SK-N-DZ (cell line): ENCODE measurements around the gene ARHGAP8.
A peak's percentile ranks its signal among the peaks of the same experiment; 100 is the strongest.
"Not testable (repeated sequence)": the region's sequence is repeated elsewhere in the genome, so short reads cannot be mapped to it uniquely, and the experiment has no call there.

Experiments
- DNase-seq: peaks from one replicate; pipeline ENCODE4 v3.0.0-alpha.2; 2015; ENCODE audit warnings: low spot score

Gene ARHGAP8

DNA sequence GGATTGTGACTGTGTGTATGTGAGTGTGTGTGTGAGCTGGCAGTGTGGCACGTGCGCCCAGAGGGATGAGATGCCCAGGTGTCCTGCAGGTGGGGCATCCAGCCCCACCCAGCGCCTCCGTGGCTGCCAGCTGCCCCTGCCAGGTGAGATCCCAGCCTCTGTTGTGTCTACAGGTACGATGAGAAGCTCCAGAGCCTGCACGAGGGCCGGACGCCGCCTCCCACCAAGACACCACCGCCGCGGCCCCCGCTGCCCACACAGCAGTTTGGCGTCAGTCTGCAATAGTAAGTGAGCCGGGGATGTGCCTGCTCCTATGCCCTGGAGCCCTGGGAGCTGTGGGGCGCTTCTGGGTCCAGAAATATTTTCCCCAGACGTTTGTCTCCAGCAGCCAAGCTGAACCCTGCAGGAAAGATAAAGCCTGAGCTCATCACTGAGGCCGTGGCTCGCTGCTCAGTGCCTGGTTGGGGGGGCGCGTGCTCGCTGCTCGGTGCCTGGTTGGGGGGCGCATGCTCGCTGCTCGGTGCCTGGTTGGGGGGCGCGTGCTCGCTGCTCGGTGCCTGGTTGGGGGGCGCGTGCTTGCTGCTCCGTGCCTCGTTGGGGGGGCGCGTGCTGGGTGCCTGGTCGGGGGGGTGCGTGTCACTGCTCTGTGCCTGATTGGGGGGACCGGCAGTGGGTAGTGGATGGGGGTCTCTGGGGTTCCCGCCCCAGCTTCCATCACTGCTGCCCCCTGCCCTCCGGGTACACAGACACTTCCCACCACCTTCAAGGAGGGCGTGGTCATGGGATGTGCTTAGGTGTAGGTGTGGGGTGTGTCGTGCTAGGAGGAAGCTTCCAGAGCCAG, 73.2 kb downstream of the ARHGAP8 start:
- DNase-seq, result no peak

DNA sequence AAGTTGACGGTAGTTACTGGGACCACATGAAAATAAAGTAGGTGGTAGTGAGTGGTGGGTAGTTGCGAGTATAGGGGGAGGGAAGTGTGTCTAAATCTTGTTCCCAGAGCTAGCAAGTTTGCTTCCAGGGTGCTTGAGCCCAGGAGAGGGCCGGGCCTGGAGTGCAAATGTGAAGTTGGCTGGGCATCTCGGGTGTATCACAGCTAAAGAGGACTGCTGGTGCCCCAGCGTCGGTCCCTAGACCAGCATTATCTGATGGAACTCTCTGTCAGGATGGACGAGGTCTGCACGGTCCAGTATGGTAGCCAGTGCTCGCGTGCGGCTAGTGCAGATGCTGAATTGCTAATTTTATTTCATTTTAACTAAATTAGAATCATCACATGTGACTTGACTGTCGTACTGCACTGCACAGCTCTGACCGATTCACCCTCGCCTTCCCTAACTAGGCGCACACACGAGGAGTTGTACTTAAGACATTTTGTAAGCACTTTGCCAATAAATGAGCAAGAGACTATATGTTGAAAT, 75.4 kb downstream of the ARHGAP8 start:
- DNase-seq, result peak; percentile 64

DNA sequence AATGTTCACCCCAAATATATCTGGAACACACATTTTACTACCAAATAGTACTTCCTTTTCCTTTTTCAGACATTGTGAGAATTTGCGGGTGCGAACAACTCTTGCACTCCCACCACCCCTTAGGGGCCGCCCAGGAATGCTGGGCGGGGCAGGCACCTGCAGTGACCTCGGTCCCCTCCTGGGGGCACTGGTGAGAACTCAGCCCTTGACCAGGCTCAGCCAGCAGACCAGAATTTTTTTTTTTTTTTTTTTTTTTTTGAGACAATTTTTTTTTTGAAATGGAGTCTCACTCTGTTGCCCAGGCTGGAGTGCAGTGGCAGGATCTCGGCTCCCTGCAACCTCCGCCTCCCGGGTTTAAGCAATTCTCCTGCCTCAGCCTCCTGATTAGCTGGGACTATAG, 75.8 kb downstream of the ARHGAP8 start:
- peak; percentile 59 for DNase-seq

DNA sequence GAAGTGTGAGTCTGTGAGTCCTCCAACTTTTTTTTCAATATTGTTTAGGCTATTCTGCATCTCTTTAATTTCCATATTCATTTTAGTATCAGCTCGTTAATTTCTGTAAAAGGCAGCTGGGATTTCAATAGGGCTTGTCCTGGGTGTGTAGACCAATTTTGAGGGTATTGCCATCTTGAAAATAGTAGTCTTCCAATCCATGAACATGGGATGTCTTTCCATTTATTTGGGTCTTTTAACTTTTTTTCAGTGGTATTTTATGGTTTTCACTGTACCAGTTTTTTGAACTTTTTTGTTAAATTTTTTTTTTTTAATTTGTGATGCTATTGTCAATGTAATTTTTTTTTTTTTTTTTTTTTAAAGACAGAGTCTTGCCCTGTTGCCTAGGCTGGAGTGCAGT, 79.5 kb downstream of the ARHGAP8 start:
- DNase-seq, result no peak

DNA sequence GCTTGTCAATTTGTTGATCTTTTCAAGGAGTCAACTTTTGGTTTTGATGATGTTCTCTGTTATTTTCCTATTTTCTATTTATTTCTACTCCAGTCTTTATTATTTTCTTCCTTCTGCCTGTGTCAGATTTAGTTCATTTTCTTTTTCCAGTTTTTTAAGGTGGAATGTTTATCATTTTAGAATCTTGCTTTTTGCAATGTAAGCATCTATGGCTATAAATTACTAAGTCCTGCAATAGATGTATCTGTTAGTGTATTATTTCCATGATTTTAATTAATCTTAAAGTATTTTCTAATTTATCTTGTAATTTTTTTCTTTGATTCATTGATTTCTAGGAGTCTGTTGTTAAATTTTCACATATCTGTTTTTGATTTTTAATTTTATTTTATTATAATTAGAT, 81.7 kb downstream of the ARHGAP8 start:
- no peak for DNase-seq

DNA sequence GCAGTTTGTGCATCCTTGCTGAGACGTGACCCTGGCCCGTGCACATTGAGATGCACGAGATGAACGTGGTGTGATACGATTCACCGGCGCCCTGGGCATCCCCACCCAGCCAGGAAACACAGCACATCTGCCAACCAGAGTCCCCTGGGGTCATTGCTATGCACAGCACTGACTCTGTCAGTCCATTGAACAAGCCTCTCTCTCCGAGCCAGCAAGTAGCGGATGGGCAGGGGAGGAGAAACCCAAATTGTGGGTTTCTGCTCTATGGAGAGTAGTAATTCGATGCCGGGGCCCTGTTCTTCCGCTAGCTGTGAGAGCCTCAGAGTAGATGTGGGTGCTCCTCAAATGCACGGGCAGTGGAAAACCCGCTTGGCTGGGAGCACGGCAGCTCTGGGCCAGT, 85.1 kb downstream of the ARHGAP8 start:
- DNase-seq, result no peak

DNA sequence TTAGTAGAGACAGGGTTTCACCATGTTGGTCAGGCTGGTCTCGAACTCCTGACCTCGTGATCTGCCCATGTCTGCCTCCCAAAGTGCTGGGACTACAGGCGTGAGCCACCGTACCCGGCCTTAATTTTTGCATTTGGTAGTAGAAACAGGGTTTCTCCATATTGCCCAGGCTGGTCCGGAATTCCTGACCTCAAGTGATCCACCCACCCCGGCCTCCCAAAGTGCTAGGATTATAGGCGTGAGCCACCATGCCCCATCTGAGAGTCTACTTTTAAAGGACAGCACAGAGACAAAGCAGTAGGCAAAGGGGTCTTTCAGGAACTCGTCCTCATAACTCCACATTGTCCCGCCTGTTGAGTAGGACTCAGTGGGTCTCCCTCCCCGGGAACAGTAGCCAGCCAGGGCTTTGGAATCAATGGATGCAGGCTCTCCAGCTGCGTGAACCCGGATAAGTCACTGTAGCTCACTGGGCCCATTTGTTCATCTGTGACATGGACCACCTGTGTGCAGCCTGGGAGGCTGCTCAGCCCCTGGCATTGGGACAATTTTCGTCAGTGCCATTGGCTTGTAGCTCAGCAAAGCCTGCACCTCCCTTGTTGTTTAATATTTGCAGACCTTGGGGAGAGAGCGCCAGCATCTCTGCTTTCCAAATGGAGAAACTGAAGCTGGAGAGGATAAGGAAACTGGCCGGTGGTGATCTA, 86.1 kb downstream of the ARHGAP8 start:
- DNase-seq, result no peak

DNA sequence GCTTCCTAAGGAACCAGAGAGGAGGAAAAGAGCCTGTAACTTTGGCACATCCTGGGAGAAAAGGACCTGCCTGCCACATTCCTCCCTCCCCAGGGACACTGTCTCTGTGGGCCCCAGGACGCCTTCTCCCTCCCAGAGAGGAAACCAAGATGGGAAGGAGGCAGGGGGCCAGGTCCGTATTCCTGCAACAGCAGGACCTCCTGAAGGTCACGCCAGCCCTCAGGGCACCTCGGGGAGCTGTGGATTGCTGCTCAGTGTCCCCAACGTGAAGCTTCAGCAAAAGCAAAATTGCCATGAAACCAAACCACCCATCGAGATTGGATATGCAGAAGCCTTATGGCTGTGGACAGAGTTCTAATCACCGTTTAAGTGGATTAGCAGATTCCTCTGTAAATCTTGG, 86.7 kb downstream of the ARHGAP8 start:
- no peak for DNase-seq

DNA sequence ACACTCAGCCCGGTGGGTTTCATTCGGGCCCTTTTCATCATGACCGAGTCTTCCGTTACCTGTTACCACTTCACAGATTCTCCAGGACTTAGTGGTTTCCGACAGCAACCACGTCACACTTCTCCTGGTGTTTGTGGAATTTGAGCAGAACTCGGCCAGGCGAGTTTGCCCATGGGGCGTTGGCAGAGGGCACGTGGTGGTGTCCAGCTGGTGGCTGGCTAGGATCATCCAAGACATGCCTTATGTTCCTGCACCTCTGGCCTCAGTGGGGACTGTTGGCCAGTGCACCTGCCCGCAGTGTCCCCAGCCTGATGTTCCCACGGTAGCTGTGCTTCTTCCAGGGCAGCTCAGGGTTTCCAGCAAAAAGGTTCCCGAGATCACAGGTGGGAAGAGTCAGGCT, 87.3 kb downstream of the ARHGAP8 start:
- DNase-seq, result no peak

DNA sequence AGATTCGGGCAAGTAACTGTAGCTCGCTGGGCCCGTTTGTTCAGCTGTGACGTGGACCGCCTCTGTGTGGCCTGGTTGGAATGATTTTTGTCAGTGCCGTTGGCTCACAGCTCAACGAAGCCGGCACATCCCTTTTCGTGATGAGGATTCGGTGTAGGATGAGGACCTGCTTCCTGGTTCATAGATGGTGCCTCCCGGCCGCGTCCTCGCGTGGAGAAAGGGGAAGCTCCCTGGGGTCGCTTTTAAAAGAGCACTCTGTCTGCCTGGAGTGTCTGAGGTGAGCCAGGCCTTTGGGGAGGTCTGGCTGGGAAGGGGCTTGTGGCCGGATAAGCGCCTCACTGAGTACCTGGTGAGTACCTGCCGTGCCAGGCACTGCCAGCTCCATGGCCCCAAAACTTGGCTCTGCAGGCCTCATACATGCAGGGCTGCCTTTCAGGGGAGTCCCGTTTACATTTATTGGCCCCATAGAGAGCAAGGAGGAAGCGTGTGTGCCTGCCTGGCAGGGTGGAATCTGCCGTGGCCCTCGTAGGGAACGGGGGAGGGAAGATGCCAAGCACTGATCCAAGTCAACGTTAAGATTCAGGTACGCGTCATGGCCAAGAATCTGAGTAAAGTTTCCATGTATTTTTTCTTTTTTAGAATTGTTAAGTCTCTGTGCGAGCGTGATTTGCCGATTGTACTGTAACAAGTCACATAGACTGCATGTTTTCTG, 88.4 kb downstream of the ARHGAP8 start:
- no peak for DNase-seq

DNA sequence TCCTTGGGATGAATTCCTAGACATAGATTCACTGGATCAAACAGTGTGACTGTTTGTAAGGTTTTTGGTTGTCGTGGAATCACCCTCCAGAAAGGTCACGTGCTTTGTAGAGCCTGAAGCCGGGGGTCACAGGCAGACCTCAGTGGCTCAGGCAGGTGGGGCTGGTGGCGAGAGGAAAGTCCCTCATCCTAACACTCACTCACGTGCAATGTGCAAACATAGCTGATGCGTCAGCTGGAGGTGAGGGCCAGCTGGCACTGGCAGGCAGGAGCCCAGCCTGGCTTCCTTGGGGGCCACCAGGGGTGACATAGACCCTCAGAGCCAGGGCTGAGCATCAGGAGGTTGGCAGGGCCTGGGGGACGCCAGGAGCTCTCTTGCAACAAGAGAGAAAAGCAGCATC, 90.0 kb downstream of the ARHGAP8 start:
- DNase-seq, result no peak

DNA sequence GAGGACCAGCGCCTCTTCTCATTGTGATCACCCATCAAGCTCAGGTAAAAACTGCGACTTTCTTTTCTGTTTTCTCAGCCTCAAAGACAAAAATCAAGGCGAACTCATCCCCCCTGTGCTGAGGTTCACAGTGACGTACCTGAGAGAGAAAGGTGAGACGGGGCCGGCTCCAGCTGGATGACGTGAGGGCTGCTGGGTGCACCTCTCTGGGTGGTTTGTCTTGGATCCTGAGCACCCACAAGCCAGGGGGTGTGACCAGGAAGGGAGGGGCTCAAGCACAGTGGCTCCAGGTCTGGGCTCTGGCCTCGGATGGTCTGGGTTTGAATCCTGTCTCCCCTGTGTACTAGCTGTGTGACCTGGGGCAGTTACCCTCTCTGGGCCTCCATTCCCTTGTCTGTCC, 92.8 kb downstream of the ARHGAP8 start:
- no peak for DNase-seq

DNA sequence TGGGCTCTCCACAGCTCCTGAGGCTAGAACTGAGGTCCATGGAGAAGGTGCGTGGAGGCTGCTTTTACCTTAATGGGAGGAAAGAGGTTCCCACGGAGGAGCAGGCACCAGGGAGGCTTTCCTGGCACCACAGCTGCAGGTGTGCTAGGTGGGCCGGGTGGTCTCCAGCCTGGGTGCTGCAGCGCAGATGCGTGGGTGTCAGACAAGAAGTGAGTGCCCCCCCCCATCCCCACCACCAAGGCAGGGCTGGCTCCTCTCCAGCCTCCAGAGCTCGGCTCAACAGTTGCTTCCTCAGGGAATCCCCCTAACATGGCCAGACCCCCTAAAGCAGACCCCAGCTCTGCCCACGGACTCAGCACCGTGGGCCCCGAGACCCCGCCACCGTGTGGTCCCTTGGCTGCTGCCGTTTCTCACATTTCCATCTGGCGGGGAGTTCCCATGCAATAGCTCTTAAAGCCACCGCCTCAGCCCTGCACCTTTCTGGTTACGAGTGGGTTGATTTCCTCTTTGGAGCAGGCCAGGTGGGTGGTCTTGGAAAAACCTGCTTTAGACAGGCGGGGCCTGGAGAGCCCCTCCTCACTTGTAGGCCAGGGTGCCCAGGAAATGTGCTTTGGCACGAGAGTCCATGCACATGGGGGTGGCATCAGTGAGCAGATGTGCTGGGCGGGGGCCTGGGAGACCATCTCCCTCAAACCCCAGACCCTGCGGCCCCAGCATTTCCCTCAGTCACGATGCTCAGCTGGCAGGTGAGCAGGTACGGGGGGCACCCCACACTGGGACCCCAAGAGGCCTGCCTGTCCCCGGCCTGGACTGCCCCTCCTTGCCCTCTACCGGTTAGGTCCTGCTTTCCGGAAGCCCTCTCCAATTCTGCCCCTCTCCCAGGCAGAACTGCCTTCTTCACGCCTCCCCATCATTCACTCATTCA, 93.7 kb downstream of the ARHGAP8 start:
- no peak for DNase-seq

DNA sequence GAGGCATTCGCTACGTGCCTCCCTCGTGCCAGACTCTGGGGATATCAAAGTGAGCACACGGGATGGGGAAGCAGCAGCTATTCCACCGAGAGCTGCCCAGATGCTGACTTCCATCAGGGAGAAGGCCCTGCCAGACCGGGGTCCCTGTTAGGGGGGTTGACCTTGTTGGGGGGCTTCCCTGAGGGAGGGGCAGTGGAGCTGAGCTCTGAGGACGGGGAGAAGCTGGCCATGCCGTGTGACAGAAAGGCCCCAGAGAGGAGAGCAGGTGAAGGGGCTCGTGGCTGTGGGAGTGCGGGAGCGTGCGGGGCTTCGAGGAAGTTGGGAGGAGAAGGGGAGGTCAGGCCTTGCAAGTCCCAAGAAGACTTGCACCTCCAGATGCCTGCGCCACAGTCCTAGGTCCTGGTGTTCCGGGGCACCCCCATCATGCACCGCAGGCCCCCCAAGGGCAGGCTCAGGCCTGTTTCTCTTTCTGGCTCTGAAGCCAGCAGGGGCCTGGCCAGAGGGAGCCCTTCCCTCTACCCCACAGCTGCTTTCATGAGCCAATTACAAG, 94.4 kb downstream of the ARHGAP8 start:
- no peak for DNase-seq

DNA sequence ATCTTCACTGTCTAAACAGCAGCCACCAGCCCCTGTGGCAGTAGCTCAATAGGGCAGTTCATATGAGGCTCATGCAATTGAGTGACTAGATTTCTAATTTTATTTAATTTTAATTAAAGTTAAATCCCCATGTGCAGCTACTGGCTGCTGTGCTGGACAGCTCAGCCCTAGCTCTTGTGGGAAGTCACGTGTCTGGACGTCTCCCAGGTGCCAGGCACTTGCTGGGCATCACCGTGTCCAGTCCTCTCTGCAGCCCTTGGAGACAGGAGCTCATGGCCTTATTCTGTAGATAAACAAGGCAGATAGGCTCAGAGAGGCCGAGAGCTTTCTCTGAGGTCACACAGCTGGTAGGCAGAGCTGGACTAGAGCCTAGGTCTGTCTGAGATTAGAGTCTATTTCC, 95.0 kb downstream of the ARHGAP8 start:
- DNase-seq, result no peak

DNA sequence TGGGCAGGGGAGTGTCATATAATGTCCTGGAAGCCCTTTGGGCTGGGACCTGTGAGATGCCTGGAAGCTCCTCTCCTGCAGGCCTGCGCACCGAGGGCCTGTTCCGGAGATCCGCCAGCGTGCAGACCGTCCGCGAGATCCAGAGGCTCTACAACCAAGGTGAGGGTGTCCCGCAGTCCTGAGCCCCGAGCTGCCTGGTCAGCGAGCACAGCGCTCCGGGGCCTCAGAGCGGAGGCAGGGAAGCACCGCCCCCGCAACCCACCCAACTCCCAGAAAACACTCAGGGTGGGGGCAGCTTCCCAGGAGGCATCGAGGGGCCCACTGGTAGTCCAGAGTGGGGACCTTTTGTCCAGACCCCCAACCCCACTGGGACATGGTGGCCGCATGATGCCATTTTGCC, 95.5 kb downstream of the ARHGAP8 start:
- no peak for DNase-seq

DNA sequence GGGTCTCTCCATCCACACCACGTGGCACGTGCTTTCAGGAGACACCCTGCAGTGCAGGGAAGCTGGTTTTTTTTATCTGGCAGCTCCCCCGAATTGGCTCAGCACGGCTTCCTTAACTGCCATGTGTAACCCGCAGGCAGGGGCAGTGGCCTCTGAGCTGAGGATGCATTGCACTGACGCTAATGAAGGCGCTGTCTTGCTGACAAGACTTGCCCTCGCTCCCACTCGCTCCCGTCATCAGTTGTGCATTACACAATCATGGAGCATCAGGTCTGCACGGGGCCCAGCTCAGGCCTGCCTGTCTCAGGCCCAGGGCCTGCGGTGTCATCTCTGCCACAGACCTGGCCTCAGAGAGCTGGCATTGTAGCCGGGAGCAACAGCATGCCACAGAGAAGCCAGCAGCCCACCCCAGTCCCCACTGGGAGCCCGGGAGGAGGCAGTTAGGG, 95.9 kb downstream of the ARHGAP8 start:
- DNase-seq, result peak; percentile 30

DNA sequence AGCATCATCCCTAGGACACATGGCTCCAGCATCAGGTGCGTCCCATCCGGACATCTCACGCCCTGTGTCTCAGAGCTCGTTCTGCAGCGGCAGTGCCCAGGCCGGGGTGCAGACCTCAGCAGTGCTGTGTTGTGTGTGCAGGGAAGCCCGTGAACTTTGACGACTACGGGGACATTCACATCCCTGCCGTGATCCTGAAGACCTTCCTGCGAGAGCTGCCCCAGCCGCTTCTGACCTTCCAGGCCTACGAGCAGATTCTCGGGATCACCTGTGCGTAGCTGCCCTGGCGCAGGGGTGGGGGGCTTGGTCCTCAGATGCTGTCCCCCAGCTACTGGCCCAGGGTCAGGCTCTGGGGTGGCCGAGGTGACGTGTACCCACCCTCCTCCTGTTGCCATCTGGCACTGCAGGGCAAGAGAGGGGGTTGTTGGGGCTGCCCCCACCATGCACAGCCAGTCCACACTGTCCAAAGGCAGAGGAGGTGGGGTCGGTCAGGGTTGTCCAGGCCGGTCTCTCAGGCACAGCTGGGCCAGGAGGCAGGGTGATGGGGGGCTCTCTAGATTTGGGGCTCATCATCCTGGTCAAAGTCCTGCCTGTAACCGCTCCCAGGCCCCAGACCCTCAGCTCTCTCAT, 96.5 kb downstream of the ARHGAP8 start:
- no peak for DNase-seq

DNA sequence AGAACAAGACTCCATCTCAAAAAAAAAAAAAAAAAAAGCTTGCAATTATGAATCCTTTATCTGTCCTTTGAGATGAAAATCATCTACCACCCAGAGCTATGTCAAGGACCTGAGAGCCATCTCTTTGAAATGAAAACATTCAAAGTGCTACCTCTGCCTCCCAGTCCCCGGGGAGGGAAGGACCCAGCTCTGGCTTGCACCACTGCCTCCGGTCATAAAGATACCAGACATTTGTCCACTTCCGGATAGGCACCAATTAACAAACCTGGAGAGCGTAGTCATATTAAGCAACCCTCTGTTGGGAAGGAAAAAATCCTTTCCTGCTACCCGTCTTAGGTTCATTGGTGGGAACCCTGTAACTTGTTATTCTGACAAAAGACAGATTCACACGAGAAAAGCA, 98.6 kb downstream of the ARHGAP8 start:
- no peak for DNase-seq

DNA sequence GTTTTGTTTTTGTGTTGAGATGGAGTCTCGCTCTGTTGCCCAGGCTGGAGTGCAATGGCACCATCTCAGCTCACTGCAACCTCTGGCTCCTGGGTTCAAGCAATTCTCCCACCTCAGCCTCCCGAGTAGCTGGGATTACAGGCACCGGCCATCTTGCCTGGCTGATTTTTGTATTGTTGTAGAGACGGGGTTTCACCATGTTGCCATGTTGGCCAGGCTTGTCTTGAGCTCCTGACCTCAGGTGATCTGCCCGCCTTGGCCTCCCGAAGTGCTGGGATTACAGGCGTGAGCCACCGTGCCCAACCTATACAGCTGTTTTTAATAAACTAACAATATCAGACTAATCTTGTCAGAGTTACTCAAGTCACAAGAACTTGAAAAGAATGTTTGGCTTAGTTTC, 102.3 kb downstream of the ARHGAP8 start:
- not testable (repeated sequence) for DNase-seq
